Measurements from ENCODE around the gene SEMA4D.

SEMA4D gene

GRCh38 chr9:89383721-89384300 is 114.1 kb downstream of the SEMA4D start:
- no peak overlapping the region for H3K4me3 ChIP-seq (replicated peaks; ENCODE audit: low read depth, low read length)
- no peak for DNase-seq (ENCODE audit: extremely low read depth, low read depth)
- TF ChIP-seq, protein P1, sequence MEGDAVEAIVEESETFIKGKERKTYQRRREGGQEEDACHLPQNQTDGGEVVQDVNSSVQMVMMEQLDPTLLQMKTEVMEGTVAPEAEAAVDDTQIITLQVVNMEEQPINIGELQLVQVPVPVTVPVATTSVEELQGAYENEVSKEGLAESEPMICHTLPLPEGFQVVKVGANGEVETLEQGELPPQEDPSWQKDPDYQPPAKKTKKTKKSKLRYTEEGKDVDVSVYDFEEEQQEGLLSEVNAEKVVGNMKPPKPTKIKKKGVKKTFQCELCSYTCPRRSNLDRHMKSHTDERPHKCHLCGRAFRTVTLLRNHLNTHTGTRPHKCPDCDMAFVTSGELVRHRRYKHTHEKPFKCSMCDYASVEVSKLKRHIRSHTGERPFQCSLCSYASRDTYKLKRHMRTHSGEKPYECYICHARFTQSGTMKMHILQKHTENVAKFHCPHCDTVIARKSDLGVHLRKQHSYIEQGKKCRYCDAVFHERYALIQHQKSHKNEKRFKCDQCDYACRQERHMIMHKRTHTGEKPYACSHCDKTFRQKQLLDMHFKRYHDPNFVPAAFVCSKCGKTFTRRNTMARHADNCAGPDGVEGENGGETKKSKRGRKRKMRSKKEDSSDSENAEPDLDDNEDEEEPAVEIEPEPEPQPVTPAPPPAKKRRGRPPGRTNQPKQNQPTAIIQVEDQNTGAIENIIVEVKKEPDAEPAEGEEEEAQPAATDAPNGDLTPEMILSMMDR (IDR thresholded peaks at IDR 0.05; ENCODE audit: low read depth, low read length, missing control alignments), result no peak

DNA sequence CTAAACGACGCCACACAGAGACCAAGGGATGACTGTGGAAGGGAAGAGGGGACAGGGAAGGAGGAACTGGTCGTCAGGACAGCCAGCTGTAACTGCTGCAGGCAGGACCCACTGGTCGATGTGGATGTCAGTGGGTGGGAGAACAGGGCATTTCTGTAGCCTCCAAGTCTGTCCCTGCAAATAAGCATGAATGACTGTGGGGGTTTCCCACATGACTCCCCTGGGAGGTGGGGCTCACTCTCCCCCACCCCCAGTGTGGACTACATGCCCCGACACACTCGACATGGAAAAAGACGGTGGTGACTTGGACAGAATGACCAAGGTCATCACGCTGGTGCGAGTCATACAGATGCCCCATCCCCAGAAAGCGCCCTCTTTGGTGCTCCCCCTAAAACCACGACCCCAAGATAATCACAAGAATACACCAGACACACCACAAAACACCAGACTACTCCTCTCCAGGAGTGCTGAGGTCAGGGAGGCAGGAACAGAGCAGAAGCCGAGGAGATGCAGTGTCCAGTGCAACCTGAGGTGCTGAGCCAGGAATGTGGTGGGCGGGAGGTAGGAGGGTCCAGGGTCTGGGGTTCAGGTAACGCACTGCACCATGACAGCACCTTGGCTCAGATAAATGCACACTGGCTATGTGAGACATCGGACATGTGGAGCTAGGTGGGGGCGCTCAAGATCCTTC is 114.7 kb downstream of the SEMA4D start:
- H3K4me3 ChIP-seq (replicated peaks; ENCODE audit: low read depth, low read length), result no peak overlapping the region
- no peak for DNase-seq (ENCODE audit: extremely low read depth, low read depth)
- TF ChIP-seq, protein P1 (IDR thresholded peaks at IDR 0.05; ENCODE audit: low read depth, low read length, missing control alignments), result no peak

DNA sequence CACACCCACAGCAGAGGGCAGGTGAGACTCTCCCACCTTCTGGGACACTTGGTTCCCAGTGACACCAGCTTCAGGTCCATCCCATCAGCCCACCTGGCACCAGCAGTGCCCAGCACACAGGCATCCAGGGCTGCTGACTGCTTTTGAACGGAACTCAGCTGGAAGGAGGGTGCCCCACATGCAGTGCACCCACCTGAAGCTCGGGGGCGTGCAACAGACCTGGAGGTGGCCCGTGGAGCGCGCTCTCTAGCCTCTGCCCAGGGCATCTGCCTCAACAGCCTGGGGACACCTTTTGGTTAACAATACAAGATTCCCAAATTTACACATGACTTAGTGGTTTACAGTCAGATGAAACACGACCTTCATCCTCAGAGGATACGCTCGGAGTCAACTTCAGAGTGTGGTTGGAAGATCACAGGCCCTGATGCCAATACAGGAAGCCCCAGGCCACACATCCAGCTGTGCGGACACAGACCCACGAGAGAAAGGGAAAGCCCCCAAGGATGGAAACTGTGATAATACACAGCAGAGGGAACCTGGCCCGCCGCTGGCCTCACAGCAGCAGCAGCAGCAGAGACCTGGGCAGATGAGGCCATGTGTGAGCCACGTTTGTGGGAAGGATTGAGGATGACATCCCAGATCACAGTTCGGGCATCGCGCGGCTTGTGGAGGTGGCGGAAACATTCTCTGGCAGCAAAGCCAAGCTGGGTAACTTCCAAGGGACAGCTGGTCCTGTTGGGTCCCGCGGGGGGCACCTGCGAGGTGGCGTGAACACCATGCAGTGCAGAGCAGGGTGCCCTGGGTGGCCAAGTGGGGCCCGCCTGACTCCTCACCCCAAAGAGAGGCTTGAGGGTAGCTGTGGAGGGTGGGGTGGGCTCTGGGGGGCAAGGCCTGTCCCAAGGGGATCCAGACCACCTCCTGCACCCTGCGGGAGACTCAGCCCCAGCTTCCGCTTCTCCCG is 115.6 kb downstream of the SEMA4D start:
- no peak overlapping the region for H3K4me3 ChIP-seq (replicated peaks; ENCODE audit: low read depth, low read length)
- TF ChIP-seq, protein P1 (IDR thresholded peaks at IDR 0.05; ENCODE audit: low read depth, low read length, missing control alignments), result no peak
- no peak for DNase-seq (ENCODE audit: extremely low read depth, low read depth)

DNA sequence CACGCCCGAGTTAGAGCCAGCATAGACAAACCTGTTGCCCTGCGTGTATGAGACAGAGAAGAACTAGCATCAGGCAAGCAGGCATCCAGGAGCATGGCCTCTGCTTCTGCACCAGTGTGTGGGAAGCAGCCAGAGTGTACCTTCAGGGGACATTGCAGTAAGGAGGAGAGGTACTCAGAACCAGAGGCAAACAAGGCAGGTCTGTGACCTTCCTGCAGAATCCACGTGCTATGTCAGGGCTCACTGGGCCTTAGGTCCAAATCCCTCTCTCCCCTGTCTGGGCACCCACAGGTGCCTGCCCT is 116.7 kb downstream of the SEMA4D start:
- H3K4me3 ChIP-seq (replicated peaks; ENCODE audit: low read depth, low read length), result no peak overlapping the region
- TF ChIP-seq, protein P1 (IDR thresholded peaks at IDR 0.05; ENCODE audit: low read depth, low read length, missing control alignments), result no peak
- DNase-seq (ENCODE audit: extremely low read depth, low read depth), result no peak

DNA sequence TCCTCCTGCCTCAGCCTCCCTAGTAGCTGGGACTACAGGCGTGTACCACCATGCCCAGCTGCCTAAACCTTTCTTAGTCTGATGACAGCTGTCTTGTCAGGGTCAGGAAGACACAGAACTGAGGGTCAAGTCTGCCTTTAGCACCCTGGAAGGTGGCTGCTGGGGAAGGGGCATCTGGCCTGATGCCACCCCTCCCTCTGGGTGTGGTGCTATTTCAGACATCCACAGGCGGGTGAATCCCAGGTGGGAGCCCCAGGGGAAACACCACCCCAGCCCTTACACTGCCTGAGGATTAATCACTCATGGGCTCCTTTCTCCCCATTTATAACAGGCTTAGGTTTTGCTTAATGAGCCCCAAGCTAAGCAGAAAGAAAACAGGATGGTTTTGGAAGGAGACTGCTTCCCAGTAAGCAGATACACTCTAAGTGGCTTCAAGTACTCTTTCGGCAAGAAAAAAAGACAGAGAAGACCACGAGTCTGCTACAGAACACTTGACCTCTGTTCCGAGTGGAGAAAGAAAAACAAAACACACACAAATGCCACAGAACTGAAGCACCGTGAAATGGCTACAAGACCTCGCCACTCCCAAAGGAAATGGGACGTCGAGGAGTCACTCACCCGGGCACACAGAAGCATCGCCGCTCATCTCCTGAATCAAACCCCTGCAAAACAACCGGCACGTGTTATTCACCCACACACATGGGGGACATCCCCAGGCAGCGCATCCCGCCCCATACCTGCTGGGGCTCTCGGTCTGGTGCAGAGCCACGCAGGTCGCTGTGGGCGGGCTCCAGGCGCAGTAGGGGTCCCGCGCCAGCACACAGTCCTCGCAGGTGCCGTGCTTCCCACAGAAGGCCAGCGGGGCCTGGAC is 117.2 kb downstream of the SEMA4D start:
- H3K4me3 ChIP-seq (replicated peaks; ENCODE audit: low read depth, low read length), result no peak overlapping the region
- DNase-seq (ENCODE audit: extremely low read depth, low read depth), result no peak
- TF ChIP-seq, protein P1 (IDR thresholded peaks at IDR 0.05; ENCODE audit: low read depth, low read length, missing control alignments), result no peak

DNA sequence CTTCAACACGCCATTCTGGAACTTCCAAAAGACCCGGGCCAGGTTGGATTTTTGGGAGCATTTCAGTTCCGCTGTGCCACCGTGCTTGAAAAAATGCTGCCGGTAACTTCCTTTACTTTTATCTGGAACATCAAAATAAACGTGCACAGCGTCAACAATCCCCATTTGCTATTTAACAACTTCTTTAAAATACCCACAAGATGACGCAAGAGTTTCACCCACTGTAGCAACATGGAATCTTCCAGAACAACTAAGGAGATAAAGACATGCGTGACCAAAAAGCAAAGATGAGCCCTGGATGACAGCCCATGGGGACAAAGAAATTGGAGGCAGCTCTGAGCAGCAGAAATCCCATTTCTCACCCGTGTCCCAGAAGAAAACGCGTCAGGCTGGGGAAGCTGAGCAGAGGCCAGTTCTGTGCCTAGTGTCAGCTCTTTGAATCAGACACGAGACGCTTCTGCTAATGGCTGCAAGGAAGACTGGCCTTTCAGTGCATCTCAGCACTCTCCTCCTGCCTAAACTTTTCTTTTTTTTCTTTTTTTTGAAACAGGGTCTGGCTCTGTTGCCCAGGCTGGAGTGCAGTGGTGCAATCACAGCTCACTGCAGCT is 118.3 kb downstream of the SEMA4D start:
- H3K4me3 ChIP-seq (replicated peaks; ENCODE audit: low read depth, low read length), result no peak overlapping the region
- no peak for DNase-seq (ENCODE audit: extremely low read depth, low read depth)
- TF ChIP-seq, protein P1 (IDR thresholded peaks at IDR 0.05; ENCODE audit: low read depth, low read length, missing control alignments), result no peak
